ENCODE measurements around the gene DOCK3.
"Not testable (repeated sequence)": the region's sequence is repeated elsewhere in the genome, so short reads cannot be mapped to it uniquely, and the experiment has no call there.

Gene DOCK3

DNA sequence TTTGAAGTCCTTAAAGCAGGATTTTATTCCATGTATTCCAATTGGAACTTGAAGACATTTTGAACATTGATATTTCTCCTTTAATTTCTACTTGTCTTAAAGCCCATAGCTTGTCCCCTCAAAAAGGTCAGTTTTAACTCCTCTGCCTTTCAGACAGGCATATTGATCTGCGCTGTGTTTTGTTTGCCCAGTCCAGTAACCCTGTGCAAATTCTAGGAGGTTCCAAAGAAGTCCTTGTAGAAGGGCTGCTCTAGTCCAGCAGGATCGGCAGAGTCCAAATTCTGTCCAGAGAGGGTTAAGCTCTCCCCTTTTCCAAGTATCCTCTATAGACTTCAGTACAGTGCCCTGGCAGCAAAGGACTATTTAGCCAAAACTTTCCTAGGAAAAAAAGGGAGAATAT, 604.7 kb downstream of the DOCK3 start:
- no peak for TF ChIP-seq Cebpa-rat (IDR thresholded peaks at IDR 0.05)
- Histone ChIP-seq H3K9ac (no peak overlapping the region), H3K27ac (no peak overlapping the region), H3K4me2 (no peak overlapping the region), H3K4me1 (no peaks in the 10 kb centered on the region; a peak in 1 of 20 replicates), H3K36me3 (no peaks in the 10 kb centered on the region), H3K9me3 (replicated peaks in 1 of 11) (peaks cover 0 to 14% (median 10%) of the 10 kb centered on the region in 11 experiments; a peak in 13 of 22 replicates), H4K20me1 (no peaks in the 10 kb centered on the region), H3K4me3 (no peak overlapping the region), H3K27me3 (no peaks in the 10 kb centered on the region)

DNA sequence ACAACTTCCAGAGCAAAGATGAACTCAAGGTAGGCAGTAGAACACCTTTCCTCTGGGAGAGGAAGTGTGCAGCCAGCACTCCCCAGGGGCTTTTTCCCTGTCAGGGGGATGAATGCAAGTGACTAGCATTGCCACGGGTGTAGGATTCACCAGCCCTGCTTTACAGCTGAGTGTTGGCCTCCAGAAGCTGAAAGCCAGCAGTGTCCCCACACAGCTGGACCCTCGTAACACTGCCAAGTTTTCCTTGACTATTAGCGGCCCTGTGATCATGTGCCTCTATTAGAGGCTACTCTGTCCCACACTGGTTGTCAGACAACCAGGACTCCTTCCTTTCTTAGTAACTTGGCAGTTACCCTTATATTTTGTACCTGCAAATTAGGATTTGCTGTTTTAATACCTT, 605.4 kb downstream of the DOCK3 start:
- no peaks in the 10 kb centered on the region for H3K27me3 ChIP-seq
- H3K9me3 ChIP-seq (replicated peaks in 1 of 11) = peaks cover under 1 to 14% (median 10%) of the 10 kb centered on the region in 11 experiments; a peak in 14 of 22 replicates
- no peaks in the 10 kb centered on the region for H4K20me1 ChIP-seq
- no peaks in the 10 kb centered on the region for H3K36me3 ChIP-seq
- H3K27ac ChIP-seq = no peak overlapping the region
- H3K4me1 ChIP-seq = no peaks in the 10 kb centered on the region; a peak in 1 of 20 replicates
- H3K4me3 ChIP-seq = no peak overlapping the region
- no peak overlapping the region for H3K9ac ChIP-seq
- H3K4me2 ChIP-seq = no peak overlapping the region
- no peak for TF ChIP-seq Cebpa-rat (IDR thresholded peaks at IDR 0.05)

GRCh38 chr3:51282931-51283330, 608.2 kb downstream of the DOCK3 start:
- H3K27ac ChIP-seq = no peak overlapping the region
- no peak overlapping the region for H3K9ac ChIP-seq

GRCh38 chr3:51283421-51283820, 608.7 kb downstream of the DOCK3 start:
- H3K4me3 ChIP-seq = no peak overlapping the region
- no peaks in the 10 kb centered on the region for H3K27me3 ChIP-seq
- H4K20me1 ChIP-seq = no peaks in the 10 kb centered on the region
- no peak overlapping the region for H3K27ac ChIP-seq
- H3K4me2 ChIP-seq = no peak overlapping the region
- H3K36me3 ChIP-seq = no peaks in the 10 kb centered on the region
- no peaks in the 10 kb centered on the region; a peak in 1 of 20 replicates for H3K4me1 ChIP-seq
- H3K9me3 ChIP-seq (replicated peaks in 1 of 11) = peaks cover 32 to 45% (median 41%) of the 10 kb centered on the region in 11 experiments
- TF ChIP-seq Cebpa-rat (IDR thresholded peaks at IDR 0.05) = no peak
- no peak overlapping the region for H3K9ac ChIP-seq

More at GRCh38 chr3:51282931-51283330, 608.2 kb downstream of the DOCK3 start:
- H3K36me3 ChIP-seq = no peaks in the 10 kb centered on the region
- no peaks in the 10 kb centered on the region for H4K20me1 ChIP-seq
- peaks cover 27 to 40% (median 37%) of the 10 kb centered on the region in 11 experiments for H3K9me3 ChIP-seq (replicated peaks in 1 of 11)
- TF ChIP-seq Cebpa-rat (IDR thresholded peaks at IDR 0.05) = no peak
- no peaks in the 10 kb centered on the region for H3K27me3 ChIP-seq
- H3K4me1 ChIP-seq = no peaks in the 10 kb centered on the region; a peak in 1 of 20 replicates
- H3K4me3 ChIP-seq = no peak overlapping the region
- H3K4me2 ChIP-seq = no peak overlapping the region

DNA sequence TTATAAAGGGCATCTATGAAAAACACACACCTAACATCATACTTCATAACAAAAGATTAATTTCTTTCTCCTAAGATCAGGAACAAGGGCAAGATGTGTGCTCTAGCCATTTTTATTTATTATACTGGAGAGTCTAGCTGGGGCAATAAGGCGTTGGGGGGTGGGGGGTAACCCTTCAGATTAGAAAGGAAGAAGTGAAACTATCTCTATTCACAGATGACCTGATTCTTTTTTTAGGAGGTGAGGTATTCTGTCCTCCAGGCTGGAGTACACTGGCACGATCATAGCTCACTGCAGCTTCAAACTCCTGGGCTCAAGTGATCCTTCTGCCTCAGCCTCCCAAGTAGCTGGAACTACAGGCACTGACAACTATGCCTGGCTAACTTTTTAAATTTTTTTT, 620.9 kb downstream of the DOCK3 start:
- TF ChIP-seq Cebpa-rat (IDR thresholded peaks at IDR 0.05) = no peak
- Histone ChIP-seq H4K20me1 (no peaks in the 10 kb centered on the region), H3K4me2 (no peak overlapping the region), H3K27me3 (no peaks in the 10 kb centered on the region), H3K36me3 (no peaks in the 10 kb centered on the region), H3K9me3 (replicated peaks in 1 of 11) (peaks cover 4 to 22% (median 14%) of the 10 kb centered on the region in 11 experiments; a peak in 15 of 22 replicates), H3K4me1 (peaks cover 0 to 8% (median 0%) of the 10 kb centered on the region in 10 experiments; a peak in 5 of 20 replicates), H3K9ac (no peak overlapping the region), H3K27ac (no peak overlapping the region), H3K4me3 (no peak overlapping the region)

- Histone ChIP-seq H3K27me3 (no peaks in the 10 kb centered on the region), H3K9me3 (replicated peaks in 1 of 11) (peaks cover 0 to 22% (median 10%) of the 10 kb centered on the region in 11 experiments; a peak in 12 of 22 replicates), H3K36me3 (no peaks in the 10 kb centered on the region), H3K4me2 (no peak overlapping the region), H4K20me1 (no peaks in the 10 kb centered on the region), H3K9ac (no peak overlapping the region), H3K27ac (no peak overlapping the region), H3K4me3 (no peak overlapping the region), H3K4me1 (peaks cover 0 to 8% (median 0%) of the 10 kb centered on the region in 10 experiments; a peak in 5 of 20 replicates)
- no peak for TF ChIP-seq Cebpa-rat (IDR thresholded peaks at IDR 0.05)
Observed at GRCh38 chr3:51297333-51297732, 622.6 kb downstream of the DOCK3 start.

- H3K27ac ChIP-seq = no peak overlapping the region
- no peaks in the 10 kb centered on the region for H4K20me1 ChIP-seq
- H3K9ac ChIP-seq = no peak overlapping the region
- peaks cover 16 to 40% (median 27%) of the 10 kb centered on the region in 11 experiments; a peak in 21 of 22 replicates for H3K9me3 ChIP-seq (replicated peaks in 1 of 11)
- H3K4me3 ChIP-seq = no peak overlapping the region
- no peak overlapping the region for H3K4me2 ChIP-seq
- no peaks in the 10 kb centered on the region for H3K27me3 ChIP-seq
- no peaks in the 10 kb centered on the region for H3K4me1 ChIP-seq
- H3K36me3 ChIP-seq = no peaks in the 10 kb centered on the region
- TF ChIP-seq Cebpa-rat (IDR thresholded peaks at IDR 0.05) = no peak
Observed at GRCh38 chr3:51304230-51304629, 629.5 kb downstream of the DOCK3 start.

DNA sequence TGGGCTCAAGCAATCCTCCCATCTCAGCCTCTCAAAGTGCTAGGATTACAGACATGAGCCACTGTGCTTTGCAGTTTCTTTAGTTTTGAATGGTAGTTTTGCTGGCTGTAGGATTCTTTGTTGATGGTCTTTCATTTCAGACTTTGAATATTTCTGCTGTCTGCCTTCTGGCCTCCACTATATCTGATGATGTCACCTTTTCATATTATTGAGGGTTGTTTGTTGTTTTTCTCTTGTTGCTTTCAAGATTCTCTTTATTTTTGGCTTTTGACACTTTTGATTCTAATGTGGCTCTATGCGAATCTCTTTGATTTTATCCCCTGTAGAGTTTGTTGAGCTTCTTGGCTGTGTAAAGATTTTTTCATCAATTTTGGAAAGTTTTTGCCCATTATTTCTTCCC, 631.4 kb downstream of the DOCK3 start:
- H3K9ac ChIP-seq = no peak overlapping the region
- H3K4me3 ChIP-seq = no peak overlapping the region
- no peaks in the 10 kb centered on the region for H3K27me3 ChIP-seq
- H3K27ac ChIP-seq = no peak overlapping the region
- TF ChIP-seq Cebpa-rat (IDR thresholded peaks at IDR 0.05) = no peak
- no peaks in the 10 kb centered on the region for H3K4me1 ChIP-seq
- peaks cover 16 to 40% (median 27%) of the 10 kb centered on the region in 11 experiments; a peak in 21 of 22 replicates for H3K9me3 ChIP-seq (replicated peaks in 1 of 11)
- no peaks in the 10 kb centered on the region for H4K20me1 ChIP-seq
- H3K4me2 ChIP-seq = no peak overlapping the region
- no peaks in the 10 kb centered on the region for H3K36me3 ChIP-seq

DNA sequence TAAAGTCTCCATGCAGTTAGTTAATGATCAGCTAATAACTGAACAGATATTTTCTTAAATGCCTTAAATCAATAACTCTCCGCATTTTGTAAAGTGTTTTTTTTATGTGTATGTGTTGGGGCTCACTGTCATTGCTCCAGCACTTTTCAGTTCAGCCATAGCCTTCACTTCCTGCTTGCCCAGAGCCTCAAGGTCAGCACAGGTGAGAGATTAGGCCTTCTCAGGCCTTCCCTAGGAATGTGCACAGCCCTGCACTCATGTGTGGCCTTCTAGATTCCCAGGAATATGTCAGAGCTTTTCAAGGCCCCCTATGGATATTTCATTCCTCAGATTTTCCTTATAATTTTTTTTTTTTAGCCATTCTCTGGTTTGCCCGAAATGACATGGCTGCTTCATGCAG, 632.7 kb downstream of the DOCK3 start:
- TF ChIP-seq Cebpa-rat (IDR thresholded peaks at IDR 0.05) = no peak
- Histone ChIP-seq H3K9ac (no peak overlapping the region), H3K27ac (no peak overlapping the region), H3K27me3 (no peaks in the 10 kb centered on the region), H3K4me1 (no peaks in the 10 kb centered on the region), H3K4me2 (no peak overlapping the region), H3K4me3 (no peak overlapping the region), H4K20me1 (no peaks in the 10 kb centered on the region), H3K9me3 (replicated peaks in 1 of 11) (peaks cover 13 to 27% (median 16%) of the 10 kb centered on the region in 11 experiments; a peak in 19 of 22 replicates), H3K36me3 (no peaks in the 10 kb centered on the region)

GRCh38 chr3:51307945-51308607, 633.3 kb downstream of the DOCK3 start:
- H3K9ac ChIP-seq, H3K4me2 ChIP-seq, H3K27me3 ChIP-seq, H3K36me3 ChIP-seq, H4K20me1 ChIP-seq, H3K4me3 ChIP-seq, H3K4me1 ChIP-seq, H3K27ac ChIP-seq: not testable (repeated sequence)
- peaks cover 13 to 23% (median 16%) of the 10 kb centered on the region in 11 experiments; a peak in 19 of 22 replicates for H3K9me3 ChIP-seq (replicated peaks in 1 of 11)
